Sciatic nerve (tissue), 2 donors: ENCODE data around the gene RAC3. TPM values are rescaled to one million over a fixed set of nuclear protein-coding genes. Genes with fewer than 3 reads are reported as not detected.

ENCODE experiments used
- ATAC-seq: fragments of 200-7000 bp; cut with Tn5 transposase; one replicate; pipeline ENCODE4 v1.9.1; 2020; ENCODE audit warnings: mild to moderate bottlenecking, moderate library complexity
- DNase-seq: peaks from one replicate; pipeline ENCODE4 v3.0.0-alpha.2; 2020; ENCODE audit warnings: low spot score
- intact Hi-C: fragments of 100-400 bp; cut with DNase I; formaldehyde crosslinking; loops from one replicate; pipeline ENCODE4 v1.14.2; 2022
- total RNA-seq: library from RNA; stranded (reverse); fragmentation: NEBNext Ultra II Directional; extraction: Animal tissue kit (Norgen Biotek cat#: 25700); gene quantifications from one replicate; pipeline ENCODE4 v1.2.1, GENCODE V29; 2021
- donor health status: DM: no; HTN: no; CAD: no.
- donor health status: DM: no; HTN: no; CAD: no.

The RAC3 gene
- total RNA-seq, 1 donor from 2014 or later: 4.0 TPM

GRCh38 chr17:82020572-82021106 lies 10.8 kb upstream of the RAC3 start:
- intact Hi-C loops: loop anchor here (1.0 kb wide), 1 partner anchor 61 kb away; no protein-coding TSS in a partner anchor
- DNase-seq: no peak
- ATAC-seq: no peak

DNA sequence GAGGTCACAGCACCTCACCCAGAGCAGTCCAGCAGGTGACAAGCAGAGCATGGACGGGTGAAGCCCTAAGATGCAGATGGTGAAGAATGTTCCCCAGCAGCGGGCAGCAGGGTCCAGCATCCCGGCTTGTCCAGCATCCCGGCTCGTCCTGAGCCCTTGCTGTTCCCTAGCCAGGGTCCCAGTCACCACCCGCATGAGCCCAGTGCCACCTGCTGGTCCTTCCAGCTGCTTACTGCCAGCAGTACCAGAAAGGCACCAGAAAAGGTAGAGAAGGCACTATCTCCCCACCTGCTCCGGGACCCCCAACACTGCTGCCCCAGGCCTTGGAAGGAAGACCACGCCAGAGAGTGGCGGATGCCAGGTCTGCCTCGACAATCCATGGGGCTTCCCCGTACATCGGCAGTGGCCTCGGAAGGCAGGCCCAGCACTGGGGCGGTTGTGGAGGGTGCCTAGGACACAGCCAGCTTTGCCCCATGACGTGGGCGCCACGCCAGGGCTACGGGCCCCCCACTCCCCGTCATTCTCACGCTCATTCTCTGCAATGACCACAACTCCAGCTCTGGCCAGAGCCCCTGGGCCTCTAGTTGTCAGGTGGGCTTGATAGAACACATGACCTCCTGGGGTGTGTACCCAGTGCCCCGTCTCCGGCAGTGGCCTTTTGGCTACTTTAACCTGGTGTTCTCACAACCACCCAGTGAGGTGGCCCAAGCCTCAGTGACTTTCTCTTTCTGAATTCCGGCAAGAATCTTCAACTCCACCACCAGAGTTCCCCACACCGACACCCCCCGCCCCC lies 10.2 kb upstream of the RAC3 start:
- ATAC-seq (peak; percentile 28), DNase-seq (peak; percentile 85)
- intact Hi-C loops: no loop called here

- intact Hi-C loops: no loop called here
- no peak for DNase-seq
- ATAC-seq: no peak
Observed at GRCh38 chr17:82021900-82022309, 9.6 kb upstream of the RAC3 start.

DNA sequence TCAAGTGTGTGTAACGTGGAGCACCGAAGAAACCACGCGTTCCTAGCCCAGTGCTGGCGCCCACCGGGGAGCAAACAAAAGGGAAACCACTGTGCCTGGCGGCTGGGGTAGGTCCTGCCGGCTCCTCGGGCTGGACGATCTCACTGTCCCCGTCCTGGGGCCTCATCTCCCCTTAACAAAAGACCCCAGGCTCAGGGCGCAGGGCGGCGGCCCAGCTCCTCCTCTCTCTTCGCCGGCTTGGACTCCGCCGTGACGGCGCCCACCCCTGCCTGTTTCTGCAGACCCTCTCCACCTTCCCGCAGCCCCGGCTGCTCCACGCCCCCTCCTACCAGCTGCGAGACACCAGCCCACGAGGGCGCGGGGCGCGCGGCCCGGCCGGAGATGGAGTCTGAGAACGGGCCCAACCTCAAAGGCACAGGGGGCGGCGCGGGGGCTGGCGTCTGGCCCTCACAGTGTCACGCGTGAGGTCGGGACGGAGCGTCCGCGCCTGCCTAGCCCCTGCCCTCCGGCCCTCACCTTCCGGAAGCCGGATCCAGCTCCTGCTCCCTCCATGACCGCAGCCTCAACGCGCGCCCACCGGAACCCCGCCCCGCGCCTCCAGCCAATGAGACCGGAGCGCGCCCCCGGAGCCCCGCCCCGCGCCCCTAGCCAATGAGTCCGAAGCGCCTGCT lies 9.0 kb upstream of the RAC3 start, which contains the start of gene CENPX:
Gene CENPX, minus strand, starts transcription at position 569 of the 671 bp plus-strand sequence. Its CDS starts 17 bp downstream, at position 552.
- ATAC-seq (no peak), DNase-seq (no peak)
- intact Hi-C loops: no loop called here

GRCh38 chr17:82022981-82023446 lies 8.5 kb upstream of the RAC3 start, which contains the start of gene LRRC45:
Gene LRRC45, plus strand, starts transcription at chr17:82023305. Its CDS starts 339 bp downstream, at chr17:82023644.
- peak; percentile 98 for ATAC-seq
- peak; percentile 100 for DNase-seq
- intact Hi-C loops: no loop called here

GRCh38 chr17:82023447-82024241 lies 7.8 kb upstream of the RAC3 start:
- DNase-seq: no peak
- intact Hi-C loops: no loop called here
- ATAC-seq: no peak

DNA sequence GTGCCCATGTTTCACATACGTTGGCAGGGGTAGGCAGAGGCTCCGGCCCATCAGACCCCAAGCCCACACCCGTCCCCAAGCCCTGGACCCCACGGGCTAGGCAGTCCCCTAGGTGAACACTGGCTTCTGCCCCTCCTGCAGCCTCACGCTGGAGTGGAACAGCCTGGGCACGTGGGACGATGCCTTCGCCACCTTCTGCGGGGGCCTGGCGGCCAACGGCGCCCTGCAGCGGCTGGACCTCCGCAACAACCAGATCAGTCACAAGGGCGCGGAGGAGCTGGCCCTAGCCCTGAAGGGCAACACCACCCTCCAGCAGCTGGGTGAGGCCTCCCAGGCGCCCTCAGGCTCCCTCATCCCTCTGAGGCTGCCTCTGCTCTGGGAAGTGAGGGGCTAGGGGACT lies 6.6 kb upstream of the RAC3 start:
- no peak for DNase-seq
- intact Hi-C loops: no loop called here
- ATAC-seq: no peak

GRCh38 chr17:82025401-82026107 lies 5.9 kb upstream of the RAC3 start:
- ATAC-seq (no peak), DNase-seq (no peak)
- intact Hi-C loops: no loop called here

GRCh38 chr17:82028246-82028645 lies 3.2 kb upstream of the RAC3 start:
- intact Hi-C loops: loop anchor here (2.0 kb wide), 1 partner anchor 129 kb away; no protein-coding TSS in a partner anchor
- ATAC-seq: no peak
- no peak for DNase-seq

- DNase-seq (no peak), ATAC-seq (no peak)
- intact Hi-C loops: loop anchor here (2.0 kb wide), 1 partner anchor 128 kb away; no protein-coding TSS in a partner anchor
Observed at GRCh38 chr17:82028966-82029365, 2.5 kb upstream of the RAC3 start.

- ATAC-seq: no peak
- intact Hi-C loops: loop anchor here (2.0 kb wide), 1 partner anchor 127 kb away; no protein-coding TSS in a partner anchor
- no peak for DNase-seq
Observed at GRCh38 chr17:82029391-82029790, 2.1 kb upstream of the RAC3 start.

GRCh38 chr17:82029990-82030469 lies 1.4 kb upstream of the RAC3 start:
- intact Hi-C loops: loop anchor here (2.0 to 10.0 kb wide), 2 partner anchors 55 to 127 kb away; no protein-coding TSS in a partner anchor
- ATAC-seq (no peak), DNase-seq (no peak)

DNA sequence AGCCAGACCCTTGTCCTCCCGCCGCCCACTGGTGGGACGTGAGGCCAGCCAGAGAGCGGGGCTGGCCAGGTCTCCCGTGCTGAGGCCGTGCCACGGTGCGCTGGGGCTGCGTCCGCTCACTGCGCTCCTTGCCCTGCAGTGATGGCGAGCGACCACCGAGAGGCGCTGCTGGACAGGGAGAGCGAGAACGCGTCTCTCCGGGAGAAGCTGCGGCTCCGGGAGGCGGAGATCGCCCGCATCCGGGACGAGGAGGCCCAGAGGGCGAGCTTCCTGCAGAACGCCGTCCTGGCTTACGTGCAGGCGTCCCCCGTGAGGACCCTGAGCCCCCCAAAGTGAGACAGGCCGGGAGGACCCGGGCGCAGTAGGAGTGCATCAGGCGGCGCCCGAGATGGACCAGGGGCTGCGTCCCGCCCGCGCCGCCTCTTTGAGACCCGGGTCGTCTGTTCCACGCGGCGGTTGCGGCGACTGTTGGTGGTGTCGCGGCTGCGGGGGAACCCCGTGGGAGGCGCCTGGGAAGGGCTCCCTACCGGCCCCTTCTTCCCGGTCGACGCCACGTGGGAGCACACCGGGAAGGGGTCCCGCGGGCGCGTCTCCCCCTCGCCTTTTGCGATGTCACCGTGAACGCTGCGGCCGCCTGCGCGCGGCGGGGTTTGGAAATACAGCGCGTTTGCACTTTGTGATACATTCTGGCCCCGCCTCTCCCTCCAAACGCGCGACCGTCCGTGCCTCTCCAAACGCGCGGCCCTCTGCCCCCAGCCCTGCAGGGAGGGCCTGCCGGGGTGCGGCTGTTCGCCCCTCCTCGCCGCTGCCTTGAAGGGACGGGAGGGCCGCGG lies 792 bp upstream of the RAC3 start:
- peak; percentile 80 for ATAC-seq
- peak; percentile 92 for DNase-seq
- intact Hi-C loops: loop anchor here (1.0 to 10.0 kb wide), 2 partner anchors 21 to 54 kb away; no protein-coding TSS in a partner anchor

DNA sequence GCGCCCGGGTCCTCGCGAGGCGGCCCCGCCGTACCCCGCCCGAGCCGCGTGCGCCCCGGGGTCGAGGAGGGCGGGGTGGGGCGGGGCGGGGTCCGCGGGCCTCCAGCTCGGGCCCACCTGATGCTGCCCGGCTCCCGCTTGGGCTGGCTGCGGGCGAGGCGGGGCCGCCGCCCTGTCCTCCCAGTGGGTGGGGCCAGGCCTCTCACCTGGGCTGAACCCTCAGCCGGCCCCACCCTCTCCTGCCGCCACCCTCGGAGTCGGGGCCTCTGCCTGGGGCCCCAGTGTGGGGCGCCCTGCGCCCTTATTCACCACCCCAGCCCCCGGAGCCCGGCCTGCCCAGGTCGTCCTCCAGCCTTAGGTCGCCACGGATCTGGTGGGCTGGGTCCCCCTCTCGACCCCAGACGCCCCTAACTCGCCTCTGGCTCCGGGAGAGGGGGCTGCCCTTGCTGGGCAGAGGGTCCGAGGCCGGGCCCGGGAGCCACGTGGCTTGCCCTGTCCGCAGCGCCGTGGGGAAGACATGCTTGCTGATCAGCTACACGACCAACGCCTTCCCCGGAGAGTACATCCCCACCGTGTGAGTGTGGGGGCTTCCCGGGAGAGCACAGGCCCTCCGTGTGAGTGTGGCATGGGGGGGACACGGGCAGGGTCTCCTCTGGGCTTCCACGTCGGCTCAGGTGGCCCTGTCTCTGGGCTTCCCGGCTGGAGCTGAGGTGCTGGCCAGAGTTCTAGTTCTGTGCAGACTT lies 578 bp downstream of the RAC3 start:
- DNase-seq (no peak), ATAC-seq (no peak)
- intact Hi-C loops: loop anchor here (1.0 to 10.0 kb wide), 2 partner anchors 23 to 53 kb away; no protein-coding TSS in a partner anchor

DNA sequence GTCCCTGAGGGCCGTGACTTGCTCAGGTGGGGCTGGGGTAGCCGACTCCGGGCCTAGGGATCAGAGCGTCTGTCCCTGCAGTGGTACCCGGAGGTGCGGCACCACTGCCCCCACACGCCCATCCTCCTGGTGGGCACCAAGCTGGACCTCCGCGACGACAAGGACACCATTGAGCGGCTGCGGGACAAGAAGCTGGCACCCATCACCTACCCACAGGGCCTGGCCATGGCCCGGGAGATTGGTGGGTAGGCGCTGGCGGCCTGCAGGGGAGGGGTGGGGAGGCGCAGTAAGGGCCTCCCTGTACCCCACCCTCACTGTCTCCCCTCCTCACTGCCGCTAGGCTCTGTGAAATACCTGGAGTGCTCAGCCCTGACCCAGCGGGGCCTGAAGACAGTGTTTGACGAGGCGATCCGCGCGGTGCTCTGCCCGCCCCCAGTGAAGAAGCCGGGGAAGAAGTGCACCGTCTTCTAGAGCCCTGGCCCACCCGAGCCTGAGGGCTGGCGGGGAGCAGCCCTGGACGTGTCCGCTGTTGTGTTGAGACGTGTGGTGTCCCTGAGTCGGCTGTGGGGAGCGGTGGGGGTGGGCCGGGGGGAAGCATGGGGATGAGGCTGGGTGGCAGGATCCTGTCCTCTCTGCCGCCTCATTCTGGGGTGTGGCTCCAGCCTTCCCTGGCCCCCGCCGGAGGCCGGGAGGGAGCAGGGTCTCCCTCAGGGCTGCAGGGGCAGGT lies 2.0 kb downstream of the RAC3 start:
- no peak for ATAC-seq
- intact Hi-C loops: loop anchor here (10.0 kb wide), 1 partner anchor 51 kb away; no protein-coding TSS in a partner anchor
- no peak for DNase-seq
